H1 (cell line): ENCODE results near the gene ILF2. TPM values are rescaled to one million over a fixed set of nuclear protein-coding genes. Genes with fewer than 3 reads are reported as not detected.

Experiments used
- CTCF ChIA-PET: fragments of 300-600 bp; sonication (Branson Sonifier 250); formaldehyde crosslinking; loops from one replicate; lab custom pipeline; 2021; ENCODE audit not compliant: partially characterized antibody; lab: Charles Lee
- POLR2A ChIA-PET: fragments of 300-600 bp; sonication (Branson Sonifier 250); formaldehyde crosslinking; loops from one replicate; lab custom pipeline; 2021; ENCODE audit warnings: inconsistent platforms; ENCODE audit not compliant: partially characterized antibody; lab: Charles Lee
- DNase-seq, 2 experiments: peaks; one replicate each; pipeline versions ENCODE4 v3.0.0 to v3.0.0-alpha.2; 2010 to 2022; ENCODE audit warnings: low spot score in 2 of 2, low read depth in 1 of 2, mixed read lengths in 1 of 2
- FAIRE-seq: peaks from 2 replicates; lab custom pipeline; 2011; peaks lifted over from hg19 to GRCh38; lab: Jason Lieb, UNC
- H2AFZ ChIP-seq: 2 replicates; pipeline ENCODE4 v1.8.1; 2012; ENCODE audit warnings: low read length, inconsistent platforms
- H2AK5ac ChIP-seq: 2 replicates; pipeline ENCODE4 v1.6.1; 2013; ENCODE audit warnings: low read depth, low read length
- H2BK120ac ChIP-seq: replicated peaks from 2 replicates; pipeline ENCODE3; 2013; ENCODE audit warnings: low read depth, low read length, inconsistent platforms
- H2BK12ac ChIP-seq: 2 replicates; pipeline ENCODE4 v1.6.1; 2013; ENCODE audit warnings: low read depth, low read length
- H2BK15ac ChIP-seq: 2 replicates; pipeline ENCODE4 v1.6.1; 2013; ENCODE audit warnings: low read length
- H2BK20ac ChIP-seq: 2 replicates; pipeline ENCODE4 v1.6.1; 2013; ENCODE audit warnings: low read length
- H2BK5ac ChIP-seq: 2 replicates; pipeline ENCODE4 v1.6.1; 2013; ENCODE audit warnings: low read depth, low read length
- H3K14ac ChIP-seq: 2 replicates; pipeline ENCODE4 v1.6.1; 2013; ENCODE audit warnings: inconsistent platforms; ENCODE audit not compliant: insufficient read length
- H3K18ac ChIP-seq: 2 replicates; pipeline ENCODE4 v1.6.1; 2013; ENCODE audit warnings: low read length; ENCODE audit errors: extremely low read depth
- H3K23ac ChIP-seq: 2 replicates; pipeline ENCODE4 v1.6.1; 2013; ENCODE audit warnings: inconsistent platforms; ENCODE audit not compliant: insufficient read length
- H3K23me2 ChIP-seq: 2 replicates; pipeline ENCODE4 v1.6.1; 2013; ENCODE audit warnings: low read depth, low read length
- H3K27ac ChIP-seq: 2 replicates; pipeline ENCODE4 v1.6.1; 2011; ENCODE audit warnings: low read depth, low read length, inconsistent platforms
- H3K27me3 ChIP-seq, 4 experiments: replicated peaks in 1 of 4; 1 replicate in 1 of 4; 2 replicates in 3 of 4; pipeline versions ENCODE4 v1.6.1 to v1.8.1; 2011 to 2013; ENCODE audit warnings: low read length in 3 of 4, mild to moderate bottlenecking in 3 of 4, inconsistent platforms in 2 of 4, mixed read lengths in 2 of 4, moderate library complexity in 1 of 4; ENCODE audit not compliant: control insufficient read depth in 3 of 4, insufficient read depth in 3 of 4; ENCODE audit errors: extremely low read depth in 1 of 4
- H3K36me3 ChIP-seq, 4 experiments: 2 replicates each; pipeline versions ENCODE4 v1.6.1 to v1.8.1; 2011 to 2013; ENCODE audit warnings: mild to moderate bottlenecking in 4 of 4, low read length in 3 of 4, moderate library complexity in 2 of 4, control low read depth in 1 of 4, inconsistent platforms in 1 of 4; ENCODE audit not compliant: insufficient read depth in 4 of 4, control insufficient read depth in 2 of 4
- H3K4ac ChIP-seq: replicated peaks from 2 replicates; pipeline ENCODE3; 2013; ENCODE audit warnings: low read length, low read depth, mixed read lengths, inconsistent platforms; ENCODE audit not compliant: insufficient read length
- H3K4me1 ChIP-seq, 4 experiments: replicated peaks in 1 of 4; 1 replicate in 1 of 4; 2 replicates in 3 of 4; pipeline versions ENCODE4 v1.6.1 to v1.8.1; 2011 to 2013; ENCODE audit warnings: low read length in 3 of 4, inconsistent platforms in 2 of 4, mixed read lengths in 1 of 4; ENCODE audit not compliant: insufficient read depth in 4 of 4, control insufficient read depth in 3 of 4
- H3K4me2 ChIP-seq, 2 experiments: 2 replicates each; pipeline versions ENCODE4 v1.6.1 to v1.8.1; 2011 to 2013; ENCODE audit warnings: low read depth in 2 of 2, low read length in 2 of 2, control low read depth in 1 of 2, inconsistent platforms in 1 of 2, mild to moderate bottlenecking in 1 of 2; ENCODE audit not compliant: insufficient read depth in 1 of 2
- H3K4me3 ChIP-seq, 4 experiments: fragments of 200-600, 300-600 bp in 1 of 4; sonication (generic), shearing (Covaris generic), sonication (Bioruptor Twin) in 1 of 4; 2 replicates each; pipeline versions ENCODE4 v1.5.1 to v1.8.1; 2011 to 2016; ENCODE audit warnings: low read length in 4 of 4, low read depth in 3 of 4, control low read depth in 2 of 4, inconsistent platforms in 2 of 4, mild to moderate bottlenecking in 2 of 4, mixed read lengths in 1 of 4, moderate library complexity in 1 of 4; ENCODE audit not compliant: insufficient read depth in 2 of 4; ENCODE audit errors: extremely low read depth in 1 of 4
- H3K56ac ChIP-seq: replicated peaks from 2 replicates; pipeline ENCODE3; 2013; ENCODE audit warnings: low read depth, mild to moderate bottlenecking, mixed read lengths, low read length, inconsistent platforms; ENCODE audit not compliant: insufficient read length
- H3K79me1 ChIP-seq: 2 replicates; pipeline ENCODE4 v1.6.1; 2013; ENCODE audit warnings: low read depth, low read length, control low read depth
- H3K79me2 ChIP-seq, 2 experiments: 2 replicates each; pipeline versions ENCODE4 v1.6.1 to v1.8.1; 2012 to 2013; ENCODE audit warnings: low read length in 2 of 2, mild to moderate bottlenecking in 2 of 2, inconsistent platforms in 1 of 2; ENCODE audit not compliant: insufficient read depth in 2 of 2, control insufficient read depth in 1 of 2
- H3K9ac ChIP-seq, 4 experiments: replicated peaks in 1 of 4; 1 replicate in 1 of 4; 2 replicates in 3 of 4; pipeline versions ENCODE4 v1.6.1 to v1.8.1; 2011 to 2013; ENCODE audit warnings: low read depth in 3 of 4, low read length in 3 of 4, control low read depth in 2 of 4, mild to moderate bottlenecking in 2 of 4, moderate library complexity in 2 of 4, inconsistent platforms in 1 of 4; ENCODE audit errors: extremely low read depth in 1 of 4
- H3K9me3 ChIP-seq, 2 experiments: 2 replicates each; pipeline versions ENCODE4 v1.6.1 to v1.8.1; 2012 to 2013; ENCODE audit warnings: mild to moderate bottlenecking in 2 of 2, moderate library complexity in 2 of 2, control low read depth in 1 of 2, inconsistent platforms in 1 of 2, low read depth in 1 of 2, low read length in 1 of 2, mixed read lengths in 1 of 2; ENCODE audit not compliant: insufficient read depth in 2 of 2
- H4K20me1 ChIP-seq, 2 experiments: replicated peaks in 1 of 2; 2 replicates each; pipeline versions ENCODE3 to v1.8.1; 2011 to 2013; ENCODE audit warnings: inconsistent platforms in 2 of 2, low read length in 2 of 2, mild to moderate bottlenecking in 1 of 2; ENCODE audit not compliant: insufficient read depth in 2 of 2, control insufficient read depth in 1 of 2
- H4K5ac ChIP-seq: 2 replicates; pipeline ENCODE4 v1.6.1; 2013; ENCODE audit warnings: low read length, low read depth, mixed read lengths, inconsistent platforms; ENCODE audit not compliant: insufficient read length
- H4K8ac ChIP-seq: 2 replicates; pipeline ENCODE4 v1.8.0; 2013; ENCODE audit warnings: mild to moderate bottlenecking, moderate library complexity, low read length, inconsistent platforms; ENCODE audit not compliant: insufficient read depth; ENCODE audit errors: extremely low read depth
- H4K91ac ChIP-seq: replicated peaks from 2 replicates; pipeline ENCODE3; 2013; ENCODE audit warnings: low read length, mixed read lengths, inconsistent platforms; ENCODE audit not compliant: insufficient read length
- POLR2A ChIP-seq, 2 experiments: IDR thresholded peaks; 1 replicate in 1 of 2; 2 replicates in 1 of 2; pipeline ENCODE4 v1.6.1; 2011; ENCODE audit warnings: low read depth in 2 of 2, low read length in 2 of 2, mild to moderate bottlenecking in 2 of 2; ENCODE audit errors: control extremely low read depth in 1 of 2
- SIRT6 ChIP-seq: IDR thresholded peaks from one replicate; pipeline ENCODE4 v1.7.1; 2012; ENCODE audit warnings: low read length, inconsistent platforms
- WGBS, 2 experiments: shearing (Covaris generic) in 1 of 2; methylation state at CpG; one replicate each; pipeline versions ENCODE4 v1.1.6 to v1.1.7; 2013 to 2015; ENCODE audit warnings: low lambda C conversion rate in 2 of 2, mixed read lengths in 2 of 2, inconsistent platforms in 1 of 2, low coverage in 1 of 2, missing lambda C conversion rate in 1 of 2; ENCODE audit not compliant: insufficient replicate concordance in 2 of 2, insufficient coverage in 1 of 2, insufficient read length in 1 of 2; ENCODE audit errors: extremely low coverage in 1 of 2, missing lambda C conversion rate in 1 of 2; 5-methylcytosine and 5-hydroxymethylcytosine counted together
- polyA plus RNA-seq, 7 experiments: library from polyadenylated mRNA; depleted of rRNA in 3 of 7; stranded (reverse) in 5 of 7; unstranded in 2 of 7; fragments of >200 nt in 5 of 7; fragments of 200-250 nt in 2 of 7; gene quantifications; 1 replicate in 5 of 7; 2 replicates in 1 of 7; 4 replicates in 1 of 7; pipeline versions ENCODE4 v1.2.1 to v1.2.3, GENCODE V29; 2011 to 2013; ENCODE audit warnings: missing spikeins in 2 of 7, mixed read lengths in 2 of 7
- total RNA-seq: library from RNA; stranded (reverse); fragmentation: NEBNext Ultra II Directional; extraction: Animal tissue kit (Norgen Biotek cat#: 25700); gene quantifications from 2 replicates; pipeline ENCODE4 v1.2.1, GENCODE V29; 2021

The ILF2 gene
- total and polyA plus RNA-seq, 2 of the 8 experiments (the other 6 are each of a cell fraction or from before 2014, with no cell fraction given), result 389 to 474 TPM

DNA sequence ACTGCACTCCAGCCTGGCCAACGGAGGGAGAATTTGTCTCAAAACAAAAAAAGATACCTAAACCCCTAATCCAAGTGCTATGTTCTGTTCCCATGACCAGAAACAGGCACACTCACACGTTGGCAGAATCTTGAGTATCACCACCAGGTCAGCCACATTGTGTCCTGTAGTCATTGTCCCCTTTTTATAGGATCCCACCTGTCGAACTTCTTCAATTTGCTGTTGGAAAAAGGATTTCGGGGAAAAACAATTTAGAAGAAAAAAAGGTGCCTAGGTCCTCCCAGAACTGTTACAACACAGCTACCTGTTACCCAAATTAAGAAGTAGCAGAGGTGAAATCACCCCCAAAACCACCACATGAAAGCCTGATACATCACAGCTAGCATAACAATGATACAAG is 3.4 kb downstream of the ILF2 start:
- H3K9ac ChIP-seq, result no peak overlapping the region
- H3K56ac ChIP-seq, result no peak overlapping the region
- DNase-seq, result no peak
- CTCF ChIA-PET, result interaction anchor here (1.2 to 2.5 kb wide), 3 partner anchors 10 to 103 kb away, joined by 3 to 6 read pairs (median 3); partner anchors contain the start of gene NPR1
- no peak overlapping the region for H2BK15ac ChIP-seq
- H4K91ac ChIP-seq, result no peak overlapping the region
- H3K79me1 ChIP-seq, result no peaks in the 10 kb centered on the region; the same call in 1 of the 2 replicates
- H4K8ac ChIP-seq, result no peak overlapping the region
- POLR2A ChIA-PET, result interaction anchor here (0.8 to 19.8 kb wide), 14 partner anchors 7 to 130 kb away, joined by 3 to 343 read pairs (median 4); partner anchors contain the start of genes CHTOP, SLC27A3 and SNAPIN
- no peak overlapping the region for H4K5ac ChIP-seq
- H3K23ac ChIP-seq, result no peak overlapping the region
- H2BK5ac ChIP-seq, result no peak overlapping the region
- peaks cover 8% of the 10 kb centered on the region for H3K23me2 ChIP-seq
- no peak overlapping the region for H2AK5ac ChIP-seq
- FAIRE-seq, result no peak
- no peak overlapping the region for H3K14ac ChIP-seq
- no peak overlapping the region for H3K27ac ChIP-seq
- no peak overlapping the region for H2BK120ac ChIP-seq
- peaks cover 60 to 72% (median 71%) of the 10 kb centered on the region in 4 experiments for H3K36me3 ChIP-seq
- H3K18ac ChIP-seq, result no peak overlapping the region
- no peaks in the 10 kb centered on the region for H3K9me3 ChIP-seq
- no peak overlapping the region for H2AFZ ChIP-seq
- H3K79me2 ChIP-seq, result peaks cover 11 to 32% of the 10 kb centered on the region in 2 experiments
- no peak overlapping the region for H3K4me2 ChIP-seq
- H2BK12ac ChIP-seq, result no peak overlapping the region
- no peak for TF ChIP-seq SIRT6
- TF ChIP-seq POLR2A (IDR thresholded peaks at IDR 0.05; ENCODE audit: control extremely low read depth in 1 of 2, low read depth in 2 of 2, low read length in 2 of 2), result peak in 1 of 2 experiments; percentile 28; a peak in 1 of 3 replicates
- H2BK20ac ChIP-seq, result no peak overlapping the region
- H3K4ac ChIP-seq, result no peak overlapping the region
- 95% methylated on average over 4 of the region's 4 CpGs; no CpG with 5 or more reads in 1 of the 2 experiments for WGBS, 2 experiments
- H3K4me3 ChIP-seq, result no peak overlapping the region
- no peaks in the 10 kb centered on the region for H3K27me3 ChIP-seq
- peaks cover 0 to 6% of the 10 kb centered on the region in 2 experiments for H4K20me1 ChIP-seq
- H3K4me1 ChIP-seq, result peaks cover 0 to 4% (median 2%) of the 10 kb centered on the region in 4 experiments; a peak in 2 of 7 replicates
